ENCODE data around the gene NUP107.

DNA sequence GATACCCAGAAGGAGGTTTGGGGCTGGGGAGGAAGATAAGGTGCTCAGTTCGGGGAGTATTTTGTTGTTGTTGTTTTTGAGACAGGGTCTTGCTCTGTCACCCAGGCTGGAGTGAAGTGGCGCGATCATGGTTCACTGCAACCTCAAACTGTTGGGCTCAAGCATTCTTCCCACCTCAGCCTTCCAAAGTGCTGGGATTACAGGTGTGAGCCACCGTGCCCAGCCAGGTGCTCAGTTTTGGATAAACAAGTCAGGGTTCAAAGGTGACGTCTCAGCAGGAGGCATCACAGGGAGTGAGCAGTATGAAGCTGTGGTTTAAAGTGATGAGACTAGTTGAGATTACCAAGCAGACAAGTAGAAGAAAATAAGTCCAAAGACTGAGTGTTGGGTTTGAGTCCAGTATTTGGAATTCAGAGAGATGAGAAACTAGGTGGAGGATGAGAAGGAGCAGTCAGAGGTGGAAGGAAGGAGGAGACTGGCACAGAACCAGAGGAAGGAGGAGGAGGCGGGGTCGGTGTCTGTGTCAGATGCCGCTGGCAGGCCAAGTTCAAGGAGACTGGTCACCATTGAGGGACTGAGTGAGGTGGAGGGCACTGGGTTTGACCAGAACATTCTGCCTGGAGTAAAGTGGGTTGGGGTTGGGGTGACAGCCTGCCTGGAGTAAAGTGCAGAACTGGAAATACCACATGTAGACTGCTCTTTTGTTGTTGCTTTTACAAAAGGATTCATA lies 75.3 kb downstream of the NUP107 start:
- TF ChIP-seq ZNF274 (IDR thresholded peaks at IDR 0.05; ENCODE audit: low read depth, low read length), result no peak
- no peak for TF ChIP-seq YY1 (IDR thresholded peaks at IDR 0.05; ENCODE audit: insufficient read depth, insufficient read length)
- TF ChIP-seq SUZ12 (IDR thresholded peaks at IDR 0.05; ENCODE audit: extremely low read depth, insufficient read depth, insufficient read length), result no peak

All from NT2/D1 (cell line).